GM19372 (cell line): ENCODE data around the gene TMEM183A.
"Not testable (repeated sequence)": the region's sequence is repeated elsewhere in the genome, so short reads cannot be mapped to it uniquely, and the experiment has no call there.

Experiments used
- ATAC-seq: cut with Tn5 transposase; IDR thresholded peaks from one replicate; pipeline ENCODE4 v1.9.1; 2021; ENCODE audit warnings: mild to moderate bottlenecking, low read depth, moderate library complexity; ENCODE audit not compliant: unreplicated experiment

TMEM183A gene

GRCh38 chr1:202987255-202987654 is 19.9 kb upstream of the TMEM183A start:
- ATAC-seq = no peak

DNA sequence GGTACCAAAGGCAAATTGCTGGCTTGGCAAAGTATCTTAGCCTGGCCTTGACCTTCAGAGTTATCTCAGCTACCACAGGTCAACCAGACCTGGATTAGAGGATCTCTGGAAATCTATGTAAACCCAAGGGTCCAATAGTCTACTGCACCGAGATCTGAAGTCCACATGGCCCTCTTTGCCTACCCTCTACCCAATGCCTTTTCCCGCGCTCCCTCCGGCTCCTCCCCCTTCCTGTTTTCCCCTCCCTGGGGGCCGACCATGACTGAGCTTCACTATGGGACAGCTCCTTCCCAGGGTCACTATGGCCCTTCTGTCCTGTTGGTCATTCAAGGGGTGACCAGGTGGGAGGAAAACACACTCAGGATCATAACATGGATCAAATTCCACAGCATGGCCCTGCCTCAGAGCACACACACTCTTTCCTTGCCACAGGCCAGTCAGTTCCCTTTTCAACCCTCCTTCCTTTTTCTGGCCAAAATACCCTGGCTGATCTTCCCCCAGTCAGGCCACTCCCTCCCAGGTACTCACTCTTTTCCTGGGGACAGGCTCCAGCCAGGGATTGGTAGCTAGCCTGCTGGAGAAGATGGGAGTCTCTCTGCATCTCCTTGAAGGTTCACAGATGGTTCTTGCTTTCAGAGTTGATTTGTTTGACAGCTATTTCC is 19.1 kb upstream of the TMEM183A start:
- ATAC-seq = no peak

GRCh38 chr1:202989879-202990278 is 17.3 kb upstream of the TMEM183A start:
- no peak for ATAC-seq

DNA sequence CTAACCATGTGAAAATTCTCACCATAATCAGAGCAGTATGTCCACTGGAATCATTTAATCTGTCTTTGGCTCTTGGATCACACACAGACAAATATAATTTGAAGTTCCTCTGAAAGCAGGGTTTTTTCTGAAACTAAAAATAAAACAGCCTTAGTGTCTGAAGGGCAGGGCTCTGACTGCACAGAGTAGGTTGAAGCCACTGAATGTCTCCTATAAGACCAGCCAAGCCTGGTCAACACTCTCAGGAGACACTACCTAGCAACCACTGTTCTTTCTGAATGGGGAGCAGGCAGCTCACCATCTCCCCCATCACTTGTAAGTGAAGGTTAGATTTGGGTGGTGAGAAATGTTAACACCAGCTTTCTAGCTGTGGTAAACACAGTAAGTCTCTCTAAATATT is 16.1 kb upstream of the TMEM183A start:
- no peak for ATAC-seq

GRCh38 chr1:202994756-202995155 is 12.4 kb upstream of the TMEM183A start:
- ATAC-seq = no peak

GRCh38 chr1:202998836-202999750 is 8.1 kb upstream of the TMEM183A start:
- no peak for ATAC-seq

DNA sequence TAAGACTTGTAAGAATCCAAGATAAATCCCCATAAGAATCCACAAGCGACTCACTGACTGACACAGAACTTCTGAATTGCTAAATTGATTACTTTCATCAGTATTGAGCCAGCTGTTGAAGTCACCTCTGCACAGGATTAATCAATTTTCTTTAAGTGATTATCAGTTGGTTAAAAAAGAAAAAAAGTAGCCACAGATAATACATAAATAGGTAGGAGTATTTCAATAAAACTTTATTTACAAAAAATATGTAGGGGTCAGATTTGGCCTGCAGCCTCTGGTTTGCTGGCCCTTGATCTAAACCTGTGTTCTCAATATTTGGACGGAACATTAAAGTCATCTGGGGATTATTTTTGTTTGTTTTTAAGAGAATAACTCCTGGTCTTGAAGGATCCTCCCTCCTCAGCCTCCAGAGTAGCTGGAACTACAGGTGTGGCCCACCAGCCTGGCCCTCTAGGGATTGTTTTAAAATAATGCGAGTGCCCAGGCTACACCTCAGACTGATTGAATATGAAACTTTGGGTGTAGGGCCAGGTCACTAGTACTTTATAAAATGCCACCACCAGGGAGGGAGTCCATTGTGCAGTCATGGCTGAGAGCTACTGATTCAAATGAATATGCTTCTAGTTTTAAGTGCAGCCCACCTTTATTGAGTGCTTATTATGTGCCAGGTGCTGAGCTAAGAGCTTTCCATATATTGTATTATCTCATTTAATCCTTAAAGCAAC is 6.8 kb upstream of the TMEM183A start:
- no peak for ATAC-seq

GRCh38 chr1:203001986-203002385 is 5.2 kb upstream of the TMEM183A start:
- no peak for ATAC-seq

DNA sequence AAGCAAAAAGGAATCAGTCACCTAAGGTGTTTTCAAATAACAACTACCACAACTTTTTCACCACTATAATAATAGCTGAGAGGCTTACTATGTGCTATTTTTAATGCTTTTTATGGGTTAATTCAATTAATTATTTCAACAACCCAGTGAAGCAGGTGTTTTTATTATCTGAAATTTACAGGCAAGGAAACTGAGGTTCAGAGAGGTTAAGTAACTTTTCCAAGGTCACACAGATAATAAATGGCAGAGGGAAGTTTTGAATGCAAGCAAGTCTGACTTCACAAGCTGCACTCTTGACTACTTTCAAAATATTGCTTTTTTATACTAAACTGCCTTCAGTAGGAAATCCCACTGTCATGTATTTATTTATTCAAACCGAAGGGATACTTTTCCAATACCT is 4.2 kb upstream of the TMEM183A start:
- ATAC-seq = no peak

GRCh38 chr1:203005395-203006142 is 1.6 kb upstream of the TMEM183A start:
- not testable (repeated sequence) for ATAC-seq

GRCh38 chr1:203009185-203009584 is 2.0 kb downstream of the TMEM183A start:
- ATAC-seq = no peak

- ATAC-seq = no peak
Observed at GRCh38 chr1:203011582-203011981, 4.4 kb downstream of the TMEM183A start.

DNA sequence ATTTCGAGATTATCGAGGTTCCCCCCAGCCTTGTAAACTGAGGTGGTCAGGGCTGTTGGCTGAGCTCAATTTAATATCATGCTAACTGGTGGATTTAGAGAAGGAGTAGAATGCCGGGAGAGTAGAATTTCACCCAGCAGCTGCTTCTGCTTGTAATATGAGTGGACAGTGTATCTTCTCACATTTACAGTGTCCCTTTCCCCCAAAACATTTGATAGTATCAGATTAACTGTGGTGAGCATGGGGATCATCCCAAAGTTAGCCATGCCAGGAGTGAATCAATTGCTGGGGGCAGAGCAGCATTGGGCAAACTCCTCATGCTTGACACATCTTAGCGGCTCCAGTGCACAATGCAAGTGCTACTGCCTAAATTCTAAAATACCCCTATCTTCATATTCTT is 9.9 kb downstream of the TMEM183A start:
- ATAC-seq = no peak

DNA sequence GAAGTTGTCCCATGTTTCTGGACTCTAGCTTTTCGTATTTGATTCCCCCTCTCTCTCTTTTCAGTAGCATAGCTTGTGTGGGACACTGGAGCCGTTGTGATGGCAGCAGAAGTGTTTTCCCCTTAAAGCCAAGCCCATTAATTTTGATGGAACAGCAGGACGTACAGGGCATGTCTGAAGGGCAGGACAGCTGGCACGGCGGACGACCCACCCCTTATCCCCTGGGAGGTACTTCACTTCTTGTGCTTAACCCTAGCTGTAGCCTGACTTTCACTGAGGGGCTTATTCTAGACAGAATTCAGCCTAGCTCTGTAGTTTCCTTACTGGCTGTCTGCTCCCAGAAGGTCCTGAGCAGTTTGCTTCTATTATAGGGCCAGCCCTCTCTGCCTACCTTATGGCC is 10.5 kb downstream of the TMEM183A start:
- no peak for ATAC-seq

DNA sequence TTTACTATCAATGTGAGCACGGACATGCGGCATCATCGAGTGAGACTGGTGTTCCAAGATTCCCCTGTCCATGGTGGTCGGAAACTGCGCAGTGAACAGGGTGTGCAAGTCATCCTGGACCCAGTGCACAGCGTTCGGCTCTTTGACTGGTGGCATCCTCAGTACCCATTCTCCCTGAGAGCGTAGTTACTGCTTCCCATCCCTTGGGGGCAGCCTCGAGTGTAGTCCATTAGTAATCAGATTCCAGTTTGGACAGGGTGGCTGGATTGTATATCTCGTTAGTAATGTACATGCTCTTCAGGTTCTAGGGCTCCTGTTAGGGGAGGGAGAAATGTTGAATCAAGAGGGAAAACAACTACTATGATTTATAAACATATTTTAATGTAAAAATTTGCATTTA is 15.7 kb downstream of the TMEM183A start:
- not testable (repeated sequence) for ATAC-seq

DNA sequence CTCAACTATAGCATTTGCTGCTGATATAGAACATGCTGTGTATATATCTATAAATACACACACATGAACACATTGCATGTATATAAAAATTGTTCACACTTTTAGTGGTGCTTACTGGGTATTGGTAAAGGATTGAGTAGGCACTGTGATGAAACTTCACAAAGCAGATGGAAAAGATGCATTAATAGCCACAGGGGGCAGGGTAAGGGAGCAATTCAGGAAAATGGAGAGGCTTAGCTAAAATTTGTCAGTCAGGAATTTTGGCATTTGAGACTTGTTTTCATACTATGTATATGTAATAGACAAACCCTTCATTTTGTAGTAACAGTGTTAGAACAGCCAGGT is 18.5 kb downstream of the TMEM183A start:
- no peak for ATAC-seq

- ATAC-seq = peak; percentile 78
Observed at GRCh38 chr1:203026031-203026665, 19.0 kb downstream of the TMEM183A start, which contains the start of gene PPFIA4. Gene PPFIA4 (plus strand): TSS chr1:203026491. CDS start chr1:203039009, 12,518 bp downstream.

- ATAC-seq = peak; percentile 23
Observed at GRCh38 chr1:203026666-203027663, 19.8 kb downstream of the TMEM183A start.
